Measurements from ENCODE around the gene C4orf17.

DNA sequence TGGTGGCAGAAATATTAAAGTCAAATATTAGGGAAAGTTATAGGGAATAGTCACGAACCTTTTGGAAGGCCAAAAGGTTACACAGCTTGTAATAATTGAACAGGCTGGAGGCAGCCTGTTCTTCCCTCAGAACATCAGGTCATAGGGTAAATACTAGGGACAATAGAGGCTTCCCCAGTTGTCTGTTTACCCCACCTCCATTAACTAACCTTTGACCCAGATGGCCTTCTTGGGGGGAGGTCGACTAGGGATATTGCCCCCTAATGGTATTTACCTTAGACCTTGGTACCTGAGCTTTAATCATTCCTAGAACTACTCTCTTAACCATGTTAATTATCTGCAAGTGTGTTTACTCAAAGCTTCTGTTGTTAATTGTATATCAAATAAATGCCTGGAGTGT is 26.0 kb downstream of the C4orf17 start:
- TF ChIP-seq POLR2A (IDR thresholded peaks at IDR 0.05) = no peak
- TF ChIP-seq, protein P1, sequence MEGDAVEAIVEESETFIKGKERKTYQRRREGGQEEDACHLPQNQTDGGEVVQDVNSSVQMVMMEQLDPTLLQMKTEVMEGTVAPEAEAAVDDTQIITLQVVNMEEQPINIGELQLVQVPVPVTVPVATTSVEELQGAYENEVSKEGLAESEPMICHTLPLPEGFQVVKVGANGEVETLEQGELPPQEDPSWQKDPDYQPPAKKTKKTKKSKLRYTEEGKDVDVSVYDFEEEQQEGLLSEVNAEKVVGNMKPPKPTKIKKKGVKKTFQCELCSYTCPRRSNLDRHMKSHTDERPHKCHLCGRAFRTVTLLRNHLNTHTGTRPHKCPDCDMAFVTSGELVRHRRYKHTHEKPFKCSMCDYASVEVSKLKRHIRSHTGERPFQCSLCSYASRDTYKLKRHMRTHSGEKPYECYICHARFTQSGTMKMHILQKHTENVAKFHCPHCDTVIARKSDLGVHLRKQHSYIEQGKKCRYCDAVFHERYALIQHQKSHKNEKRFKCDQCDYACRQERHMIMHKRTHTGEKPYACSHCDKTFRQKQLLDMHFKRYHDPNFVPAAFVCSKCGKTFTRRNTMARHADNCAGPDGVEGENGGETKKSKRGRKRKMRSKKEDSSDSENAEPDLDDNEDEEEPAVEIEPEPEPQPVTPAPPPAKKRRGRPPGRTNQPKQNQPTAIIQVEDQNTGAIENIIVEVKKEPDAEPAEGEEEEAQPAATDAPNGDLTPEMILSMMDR (IDR thresholded peaks at IDR 0.05 in 4 of 5, conservative IDR thresholded peaks at IDR 0.05 in 1 of 5) = no peak
